ENCODE measurements around the gene CABP2.

DNA sequence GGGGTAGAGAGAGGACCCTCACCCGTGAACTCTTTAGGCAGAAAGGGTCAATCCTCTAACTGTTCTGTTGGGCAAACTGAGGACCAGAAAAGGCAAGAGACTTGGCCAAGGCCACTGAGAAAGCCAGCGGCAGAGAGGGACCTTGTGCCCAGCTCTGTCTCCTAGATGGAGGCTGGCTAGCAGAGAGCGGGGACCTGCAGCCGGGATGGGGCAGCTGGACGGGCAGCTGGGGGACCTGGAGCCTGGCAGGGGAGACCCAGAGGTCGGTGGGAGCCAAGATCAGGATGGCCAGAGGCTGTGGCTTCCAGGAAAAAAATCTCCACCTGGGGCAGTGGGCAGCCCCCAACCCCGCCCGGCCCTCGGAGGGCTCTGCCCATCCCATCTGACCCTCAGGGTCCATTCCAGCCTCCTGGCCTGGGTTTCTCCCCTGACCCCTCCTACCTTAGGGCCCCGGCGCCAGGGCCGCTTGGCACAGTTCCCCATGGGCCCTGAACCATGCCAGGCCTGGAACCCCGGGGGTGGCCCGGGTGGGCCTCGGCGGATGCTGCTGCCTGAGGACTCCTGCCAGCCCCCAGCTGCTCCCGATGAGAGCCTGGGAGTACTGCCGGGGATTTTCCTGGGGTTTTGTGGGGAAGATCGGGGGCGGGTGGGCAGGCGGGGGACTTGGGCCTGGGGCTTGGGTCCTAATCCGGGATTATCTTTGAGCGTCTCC is at the start of gene CABP2:
- TF ChIP-seq MAX (IDR thresholded peaks at IDR 0.05): no peak
- TF ChIP-seq TAF1 (IDR thresholded peaks at IDR 0.05; ENCODE audit: low read depth): no peak
- no peak for TF ChIP-seq RAD21 (IDR thresholded peaks at IDR 0.05; ENCODE audit: low read depth)
- TF ChIP-seq CEBPB (IDR thresholded peaks at IDR 0.05): no peak
- no peak for TF ChIP-seq EGR1 (IDR thresholded peaks at IDR 0.05)
- no peak for TF ChIP-seq REST (IDR thresholded peaks at IDR 0.05; ENCODE audit: low read depth)
- TF ChIP-seq EP300 (IDR thresholded peaks at IDR 0.05; ENCODE audit: borderline replicate concordance): no peak
- no peak for TF ChIP-seq CREB1 (IDR thresholded peaks at IDR 0.05; ENCODE audit: low read depth)
- no peak for TF ChIP-seq TCF12 (IDR thresholded peaks at IDR 0.05; ENCODE audit: low read depth)
- no peak for TF ChIP-seq NFIC (IDR thresholded peaks at IDR 0.05)
- TF ChIP-seq FOXM1 (IDR thresholded peaks at IDR 0.05; ENCODE audit: borderline replicate concordance, low read depth): no peak
- TF ChIP-seq USF1 (IDR thresholded peaks at IDR 0.05): no peak
- TF ChIP-seq ZBTB7A (IDR thresholded peaks at IDR 0.05; ENCODE audit: low read depth): no peak
